Measurements from ENCODE around the gene ECHDC3.

ECHDC3 gene

DNA sequence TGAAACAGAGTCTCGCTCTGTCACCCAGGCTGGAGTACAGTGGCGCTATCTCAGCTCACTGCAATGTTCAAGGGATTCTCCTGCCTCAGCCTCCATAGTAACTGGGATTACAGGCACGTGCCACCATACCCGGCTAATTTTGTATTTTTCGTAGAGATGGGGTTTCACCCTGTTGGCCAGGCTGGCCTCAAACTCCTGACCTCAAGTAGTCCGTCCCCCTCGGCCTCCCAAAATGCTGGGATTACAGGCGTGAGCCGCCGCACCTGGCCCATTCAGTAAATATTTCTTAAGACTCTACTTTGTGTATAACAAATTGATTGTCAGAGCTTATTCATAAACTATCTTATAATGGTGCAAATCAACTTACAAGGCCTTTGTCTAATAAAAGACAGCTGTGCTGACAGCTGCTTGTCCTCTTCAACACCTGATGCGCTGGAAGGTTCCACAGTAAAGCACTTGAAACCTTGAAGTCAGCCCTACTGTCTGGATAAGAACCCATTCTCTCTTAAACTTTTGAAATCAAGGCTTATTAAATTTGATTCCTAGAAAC is 14.7 kb downstream of the ECHDC3 start:
- TF ChIP-seq SIN3A (IDR thresholded peaks at IDR 0.05; ENCODE audit: borderline replicate concordance, insufficient read depth, low read length), result no peak
- no peak for TF ChIP-seq TAF1 (IDR thresholded peaks at IDR 0.05; ENCODE audit: borderline replicate concordance, insufficient read depth, low read length)
- no peak for TF ChIP-seq FOXP2 (optimal IDR thresholded peaks at IDR 0.05; ENCODE audit: borderline replicate concordance, extremely low read depth, extremely low read length, insufficient read depth)
- no peak for TF ChIP-seq POLR2AphosphoS5 (IDR thresholded peaks at IDR 0.05; ENCODE audit: low read depth, low read length)
- TF ChIP-seq, protein P1, sequence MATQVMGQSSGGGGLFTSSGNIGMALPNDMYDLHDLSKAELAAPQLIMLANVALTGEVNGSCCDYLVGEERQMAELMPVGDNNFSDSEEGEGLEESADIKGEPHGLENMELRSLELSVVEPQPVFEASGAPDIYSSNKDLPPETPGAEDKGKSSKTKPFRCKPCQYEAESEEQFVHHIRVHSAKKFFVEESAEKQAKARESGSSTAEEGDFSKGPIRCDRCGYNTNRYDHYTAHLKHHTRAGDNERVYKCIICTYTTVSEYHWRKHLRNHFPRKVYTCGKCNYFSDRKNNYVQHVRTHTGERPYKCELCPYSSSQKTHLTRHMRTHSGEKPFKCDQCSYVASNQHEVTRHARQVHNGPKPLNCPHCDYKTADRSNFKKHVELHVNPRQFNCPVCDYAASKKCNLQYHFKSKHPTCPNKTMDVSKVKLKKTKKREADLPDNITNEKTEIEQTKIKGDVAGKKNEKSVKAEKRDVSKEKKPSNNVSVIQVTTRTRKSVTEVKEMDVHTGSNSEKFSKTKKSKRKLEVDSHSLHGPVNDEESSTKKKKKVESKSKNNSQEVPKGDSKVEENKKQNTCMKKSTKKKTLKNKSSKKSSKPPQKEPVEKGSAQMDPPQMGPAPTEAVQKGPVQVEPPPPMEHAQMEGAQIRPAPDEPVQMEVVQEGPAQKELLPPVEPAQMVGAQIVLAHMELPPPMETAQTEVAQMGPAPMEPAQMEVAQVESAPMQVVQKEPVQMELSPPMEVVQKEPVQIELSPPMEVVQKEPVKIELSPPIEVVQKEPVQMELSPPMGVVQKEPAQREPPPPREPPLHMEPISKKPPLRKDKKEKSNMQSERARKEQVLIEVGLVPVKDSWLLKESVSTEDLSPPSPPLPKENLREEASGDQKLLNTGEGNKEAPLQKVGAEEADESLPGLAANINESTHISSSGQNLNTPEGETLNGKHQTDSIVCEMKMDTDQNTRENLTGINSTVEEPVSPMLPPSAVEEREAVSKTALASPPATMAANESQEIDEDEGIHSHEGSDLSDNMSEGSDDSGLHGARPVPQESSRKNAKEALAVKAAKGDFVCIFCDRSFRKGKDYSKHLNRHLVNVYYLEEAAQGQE (IDR thresholded peaks at IDR 0.05; ENCODE audit: insufficient read depth in 1 of 2, low read depth in 2 of 2, low read length in 2 of 2), result no peak

DNA sequence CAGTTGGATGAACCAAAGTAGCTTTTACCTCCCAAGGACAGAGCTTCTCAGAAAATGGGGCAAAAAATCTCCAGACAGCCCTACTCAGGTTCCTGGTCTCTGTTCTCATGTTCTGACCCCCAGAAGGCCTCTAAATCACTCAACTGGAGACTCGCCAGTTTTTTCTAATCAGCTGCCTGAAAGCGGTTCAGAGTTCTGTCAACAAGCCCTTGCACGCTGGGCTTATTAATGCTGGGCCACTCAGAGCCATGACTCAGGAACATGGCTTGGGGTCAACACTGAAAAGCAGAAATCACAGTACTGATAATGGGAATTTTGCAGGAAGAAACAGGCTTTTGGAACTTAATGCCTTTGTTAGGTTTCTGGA is 15.3 kb downstream of the ECHDC3 start:
- TF ChIP-seq, protein P1 (IDR thresholded peaks at IDR 0.05; ENCODE audit: insufficient read depth in 1 of 2, low read depth in 2 of 2, low read length in 2 of 2), result no peak

DNA sequence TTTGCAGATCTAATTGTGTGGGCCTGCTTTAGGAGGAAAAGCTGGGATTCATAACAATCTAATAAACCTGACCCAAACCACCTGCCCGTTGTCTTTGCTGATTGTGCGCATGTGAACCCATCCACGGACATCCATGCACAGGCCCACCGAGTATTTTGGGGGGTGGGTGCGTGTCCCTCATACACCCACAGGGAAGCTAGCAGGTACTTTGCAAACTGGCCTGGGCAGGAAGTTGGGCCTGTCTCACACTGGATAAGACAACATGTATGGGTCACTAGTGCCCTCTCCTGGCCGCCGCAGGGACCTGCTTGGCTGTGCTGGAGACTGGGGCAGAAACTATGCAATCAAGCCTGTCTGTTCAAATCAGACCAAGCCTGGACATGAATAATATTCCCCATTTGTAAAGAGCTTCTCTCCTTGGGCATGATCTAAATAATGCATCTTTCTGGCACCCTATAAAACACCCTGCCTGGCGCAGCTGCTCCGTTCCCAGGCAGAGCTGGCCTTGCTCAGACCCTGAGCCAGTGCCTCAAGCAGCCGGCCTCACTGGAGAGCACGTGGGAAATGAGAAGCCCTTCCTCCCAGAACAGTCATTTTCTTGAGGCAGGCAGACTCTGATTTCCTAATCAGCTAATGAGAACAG is 15.8 kb downstream of the ECHDC3 start:
- TF ChIP-seq, protein P1 (IDR thresholded peaks at IDR 0.05; ENCODE audit: insufficient read depth in 1 of 2, low read depth in 2 of 2, low read length in 2 of 2), result no peak
- TF ChIP-seq TAF1 (IDR thresholded peaks at IDR 0.05; ENCODE audit: borderline replicate concordance, insufficient read depth, low read length), result no peak

DNA sequence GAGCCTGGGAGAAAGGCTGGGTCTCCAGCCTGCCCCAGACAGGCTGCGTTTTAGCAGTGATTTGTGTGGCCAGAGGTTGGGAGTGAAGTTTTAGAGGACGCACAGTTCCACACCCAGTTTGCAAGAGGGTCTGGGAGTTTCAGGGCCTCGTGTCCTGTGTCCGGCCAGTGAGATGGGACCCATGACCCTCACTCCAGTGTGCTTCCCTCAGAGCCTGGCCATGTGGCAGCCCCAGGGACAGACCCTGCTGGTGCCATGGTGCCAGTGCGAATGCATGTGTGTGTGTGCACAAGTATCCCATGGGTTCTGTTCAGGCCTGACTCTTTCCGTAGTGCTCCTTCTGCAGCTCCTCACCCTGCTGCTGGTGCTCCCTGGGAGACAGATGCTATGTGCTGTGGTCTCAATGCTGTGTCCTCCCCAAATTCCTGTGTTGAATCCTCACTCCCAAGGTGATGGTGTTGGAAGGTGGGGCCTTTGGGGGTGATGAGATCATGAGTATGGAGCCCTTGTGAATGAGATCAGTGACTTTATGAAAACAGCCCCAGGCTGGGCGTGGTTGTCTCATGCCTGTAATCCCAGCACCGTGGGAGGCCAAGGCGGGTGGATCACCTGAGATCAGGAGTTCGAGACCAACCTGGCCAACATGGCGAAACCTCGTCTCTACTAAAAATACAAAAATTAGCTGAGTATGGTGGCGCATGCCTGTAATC is 16.5 kb downstream of the ECHDC3 start:
- TF ChIP-seq FOXP2 (optimal IDR thresholded peaks at IDR 0.05; ENCODE audit: borderline replicate concordance, extremely low read depth, extremely low read length, insufficient read depth), result no peak
- TF ChIP-seq SIN3A (IDR thresholded peaks at IDR 0.05; ENCODE audit: borderline replicate concordance, insufficient read depth, low read length), result no peak
- TF ChIP-seq, protein P1 (IDR thresholded peaks at IDR 0.05; ENCODE audit: insufficient read depth in 1 of 2, low read depth in 2 of 2, low read length in 2 of 2), result no peak
- no peak for TF ChIP-seq TAF1 (IDR thresholded peaks at IDR 0.05; ENCODE audit: borderline replicate concordance, insufficient read depth, low read length)
- TF ChIP-seq POLR2AphosphoS5 (IDR thresholded peaks at IDR 0.05; ENCODE audit: low read depth, low read length), result no peak

DNA sequence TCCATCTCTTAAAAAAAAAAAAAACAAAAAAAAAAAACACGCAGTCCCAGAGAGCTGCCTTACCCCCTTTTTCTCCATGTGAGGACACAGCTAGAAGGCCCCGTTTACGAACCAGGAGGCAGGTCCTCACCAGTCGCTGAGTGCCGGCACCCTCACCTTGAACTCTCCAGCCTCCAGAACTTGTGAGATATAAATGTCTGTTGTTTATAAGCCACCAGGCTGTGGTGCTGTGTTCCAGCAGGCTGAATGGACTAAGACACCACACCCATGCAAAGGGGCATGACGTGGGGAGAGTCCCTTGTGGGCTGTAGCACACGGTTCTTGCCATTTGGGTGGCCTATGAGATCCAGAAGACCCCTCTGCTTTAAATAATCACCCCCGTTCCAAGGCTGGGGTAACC is 17.2 kb downstream of the ECHDC3 start:
- no peak for TF ChIP-seq POLR2AphosphoS5 (IDR thresholded peaks at IDR 0.05; ENCODE audit: low read depth, low read length)
- no peak for TF ChIP-seq FOXP2 (optimal IDR thresholded peaks at IDR 0.05; ENCODE audit: borderline replicate concordance, extremely low read depth, extremely low read length, insufficient read depth)
- no peak for TF ChIP-seq TAF1 (IDR thresholded peaks at IDR 0.05; ENCODE audit: borderline replicate concordance, insufficient read depth, low read length)
- TF ChIP-seq, protein P1 (IDR thresholded peaks at IDR 0.05; ENCODE audit: insufficient read depth in 1 of 2, low read depth in 2 of 2, low read length in 2 of 2), result no peak
- no peak for TF ChIP-seq SIN3A (IDR thresholded peaks at IDR 0.05; ENCODE audit: borderline replicate concordance, insufficient read depth, low read length)

All from PFSK-1 (cell line).